ENCODE measurements around the gene MYL3. TPM values are rescaled to one million over a fixed set of nuclear protein-coding genes. Genes with fewer than 3 reads are reported as not detected.

The MYL3 gene
- polyA plus RNA-seq, 1 donor (not counting 4 experiments of a cell fraction or from before 2014, with no cell fraction given): not detected

- Histone ChIP-seq H3K79me2 (ENCODE audit: control insufficient read depth, insufficient read depth, low read length) (no peaks in the 10 kb centered on the region), H3K4me2 (ENCODE audit: control insufficient read depth, extremely low read depth, insufficient read depth, low read depth, low read length) (no peak overlapping the region), H3K9me1 (ENCODE audit: control insufficient read depth, extremely low read depth, insufficient read depth, low read length) (no peaks in the 10 kb centered on the region), H4K20me1 (ENCODE audit: control insufficient read depth, extremely low read depth, insufficient read depth, low read length) (no peaks in the 10 kb centered on the region), H3K27me3 (ENCODE audit: control insufficient read depth, extremely low read depth, insufficient read depth, low read length) (peaks cover 40% of the 10 kb centered on the region), H3K9me3 (ENCODE audit: control insufficient read depth, low read depth, low read length) (no peaks in the 10 kb centered on the region), H3K27ac (ENCODE audit: control insufficient read depth, insufficient read depth, low read length) (no peak overlapping the region), H3K9ac (ENCODE audit: control insufficient read depth, extremely low read depth, insufficient read depth, low read length) (no peak overlapping the region), H3K4me3 (ENCODE audit: control insufficient read depth in 2 of 3, extremely low read depth in 1 of 3, insufficient read depth in 2 of 3, low read depth in 1 of 3, low read length in 3 of 3) (no peak overlapping the region), H3K4me1 (ENCODE audit: control insufficient read depth, extremely low read depth, insufficient read depth, low read length) (no peaks in the 10 kb centered on the region), H3K36me3 (ENCODE audit: control insufficient read depth in 2 of 2, extremely low read depth in 1 of 2, insufficient read depth in 2 of 2, low read length in 2 of 2) (no peaks in the 10 kb centered on the region), H2AFZ (ENCODE audit: control insufficient read depth, low read length) (no peak overlapping the region)
- TF ChIP-seq CTCF (optimal IDR thresholded peaks at IDR 0.05 in 1 of 3, IDR thresholded peaks at IDR 0.05 in 1 of 3, conservative IDR thresholded peaks at IDR 0.05 in 1 of 3; ENCODE audit: extremely low read depth in 1 of 3, insufficient read depth in 2 of 3, low read length in 3 of 3): no peak
- no peak for TF ChIP-seq EZH2 (IDR thresholded peaks at IDR 0.05; ENCODE audit: low read length)
- DNase-seq (ENCODE audit: low read depth, low spot score): no peak
- FAIRE-seq: no peak
- dilution Hi-C loops (cut with MboI; ENCODE audit: extremely low pct_ligation_motif_present, low sequenced_read_pairs): no loop called here
Measured at GRCh38 chr3:46874430-46874829, 11.2 kb upstream of the MYL3 start.

- Histone ChIP-seq H3K9me3 (ENCODE audit: control insufficient read depth, low read depth, low read length) (no peaks in the 10 kb centered on the region), H3K4me3 (ENCODE audit: control insufficient read depth in 2 of 3, extremely low read depth in 1 of 3, insufficient read depth in 2 of 3, low read depth in 1 of 3, low read length in 3 of 3) (no peak overlapping the region), H2AFZ (ENCODE audit: control insufficient read depth, low read length) (no peak overlapping the region), H3K9ac (ENCODE audit: control insufficient read depth, extremely low read depth, insufficient read depth, low read length) (no peak overlapping the region), H4K20me1 (ENCODE audit: control insufficient read depth, extremely low read depth, insufficient read depth, low read length) (no peaks in the 10 kb centered on the region), H3K27ac (ENCODE audit: control insufficient read depth, insufficient read depth, low read length) (no peak overlapping the region), H3K4me1 (ENCODE audit: control insufficient read depth, extremely low read depth, insufficient read depth, low read length) (no peaks in the 10 kb centered on the region), H3K36me3 (ENCODE audit: control insufficient read depth in 2 of 2, extremely low read depth in 1 of 2, insufficient read depth in 2 of 2, low read length in 2 of 2) (no peaks in the 10 kb centered on the region), H3K79me2 (ENCODE audit: control insufficient read depth, insufficient read depth, low read length) (no peaks in the 10 kb centered on the region), H3K4me2 (ENCODE audit: control insufficient read depth, extremely low read depth, insufficient read depth, low read depth, low read length) (no peak overlapping the region), H3K9me1 (ENCODE audit: control insufficient read depth, extremely low read depth, insufficient read depth, low read length) (no peaks in the 10 kb centered on the region), H3K27me3 (ENCODE audit: control insufficient read depth, extremely low read depth, insufficient read depth, low read length) (peaks cover 40% of the 10 kb centered on the region)
- FAIRE-seq (no peak), DNase-seq (ENCODE audit: low read depth, low spot score) (no peak)
- TF ChIP-seq EZH2 (IDR thresholded peaks at IDR 0.05; ENCODE audit: low read length) (no peak), CTCF (optimal IDR thresholded peaks at IDR 0.05 in 1 of 3, IDR thresholded peaks at IDR 0.05 in 1 of 3, conservative IDR thresholded peaks at IDR 0.05 in 1 of 3; ENCODE audit: extremely low read depth in 1 of 3, insufficient read depth in 2 of 3, low read length in 3 of 3) (no peak)
- dilution Hi-C loops (cut with MboI; ENCODE audit: extremely low pct_ligation_motif_present, low sequenced_read_pairs): no loop called here
Measured at GRCh38 chr3:46873521-46873920, 10.3 kb upstream of the MYL3 start.
